B cell (primary cell): ENCODE measurements around the gene ITSN2. TPM values are rescaled to one million over a fixed set of nuclear protein-coding genes. Genes with fewer than 3 reads are reported as not detected.

Source experiments
- ATAC-seq: fragments of 200-7000 bp; cut with Tn5 transposase; one replicate; pipeline ENCODE4 v1.10.0; 2021; ENCODE audit warnings: low read depth, mild to moderate bottlenecking, moderate number of reproducible peaks, moderate library complexity
- CTCF ChIA-PET: fragments of 350-600 bp; sonication (Branson Sonifier 250); formaldehyde crosslinking; loops from one replicate; lab custom pipeline; 2021; ENCODE audit warnings: antibody characterized with exemption, inconsistent platforms; lab: Charles Lee
- POLR2A ChIA-PET: fragments of 350-600 bp; sonication (Branson Sonifier 250); formaldehyde crosslinking; loops from one replicate; lab custom pipeline; 2021; ENCODE audit warnings: antibody characterized with exemption; lab: Charles Lee
- DNase-seq: peaks from one replicate; pipeline ENCODE4 v3.0.0; 2013
- H2AFZ ChIP-seq: 2 replicates; pipeline ENCODE4 v1.6.1; 2012; ENCODE audit warnings: mild to moderate bottlenecking, low read depth, low read length; ENCODE audit not compliant: insufficient read depth, poor library complexity, severe bottlenecking
- H3K27ac ChIP-seq, 2 donors: 1 replicate in 1 of 2; 2 replicates in 1 of 2; pipeline ENCODE4 v1.5.1; 2012 to 2013; ENCODE audit warnings: low read length in 2 of 2, mild to moderate bottlenecking in 2 of 2, moderate library complexity in 1 of 2
- H3K27me3 ChIP-seq, 4 experiments: fragments of 200-600 bp in 1 of 4; sonication (generic) in 1 of 4; replicated peaks in 1 of 4; 1 replicate in 2 of 4; 2 replicates in 2 of 4; pipeline versions ENCODE4 v1.6.1 to v1.7.0; 2013 to 2016; ENCODE audit warnings: low read length in 3 of 4, mild to moderate bottlenecking in 2 of 4, mixed read lengths in 1 of 4, moderate library complexity in 1 of 4; ENCODE audit not compliant: insufficient read depth in 4 of 4, control insufficient read depth in 3 of 4; ENCODE audit errors: control extremely low read depth in 1 of 4
- H3K36me3 ChIP-seq, 2 experiments: replicated peaks in 1 of 2; 1 replicate in 1 of 2; 2 replicates in 1 of 2; pipeline versions ENCODE4 v1.6.1 to v1.7.1; 2013; ENCODE audit warnings: low read length in 1 of 2; ENCODE audit not compliant: insufficient read depth in 2 of 2, control insufficient read depth in 1 of 2; ENCODE audit errors: control extremely low read depth in 1 of 2, extremely low read depth in 1 of 2
- H3K4me1 ChIP-seq, 2 donors: fragments of 200-600 bp in 1 of 2; sonication (generic) in 1 of 2; 1 replicate in 1 of 2; 2 replicates in 1 of 2; pipeline versions ENCODE4 v1.5.1 to v1.6.1; 2013 to 2017; ENCODE audit warnings: low read length in 2 of 2; ENCODE audit not compliant: control insufficient read depth in 2 of 2, insufficient read depth in 2 of 2
- H3K4me2 ChIP-seq: replicated peaks from 2 replicates; pipeline ENCODE3; 2012; ENCODE audit warnings: mild to moderate bottlenecking, low read depth, low read length; ENCODE audit not compliant: poor library complexity, severe bottlenecking
- H3K4me3 ChIP-seq, 5 experiments: fragments of 200-600 bp in 1 of 5; sonication (generic) in 1 of 5; 1 replicate in 3 of 5; 2 replicates in 2 of 5; pipeline versions ENCODE4 v1.5.1 to v1.7.0; 2011 to 2016; ENCODE audit warnings: low read length in 4 of 5, mild to moderate bottlenecking in 4 of 5, low read depth in 2 of 5, control low read depth in 1 of 5, moderate library complexity in 1 of 5; ENCODE audit not compliant: insufficient read depth in 1 of 5; ENCODE audit errors: control extremely low read depth in 1 of 5, extremely low read depth in 1 of 5
- H3K79me2 ChIP-seq: fragments of 200-600 bp; sonication (generic); one replicate; pipeline ENCODE4 v1.6.0; 2016; ENCODE audit warnings: low read length; ENCODE audit not compliant: control insufficient read depth, insufficient read depth
- H3K9ac ChIP-seq: fragments of 200-600 bp; sonication (generic); 2 replicates; pipeline ENCODE4 v1.6.1; 2017; ENCODE audit warnings: mild to moderate bottlenecking, low read length, moderate library complexity
- H3K9me3 ChIP-seq, 3 donors: one replicate each; pipeline versions ENCODE4 v1.6.1 to v1.7.1; 2013; ENCODE audit warnings: low read length in 2 of 3; ENCODE audit not compliant: control insufficient read depth in 2 of 3, insufficient read depth in 1 of 3; ENCODE audit errors: control extremely low read depth in 1 of 3
- H4K20me1 ChIP-seq: 2 replicates; pipeline ENCODE4 v1.6.0; 2012; ENCODE audit warnings: mild to moderate bottlenecking, low read length; ENCODE audit not compliant: insufficient read depth, control insufficient read depth, poor library complexity, severe bottlenecking
- H3K27ac Mint-ChIP-seq: one replicate; pipeline ENCODE4 v1.8.0; 2021; ENCODE audit warnings: mixed read lengths
- H3K27me3 Mint-ChIP-seq: one replicate; pipeline ENCODE4 v1.8.0; 2021; ENCODE audit warnings: mixed read lengths
- H3K4me1 Mint-ChIP-seq: one replicate; pipeline ENCODE4 v1.8.0; 2021; ENCODE audit warnings: mixed read lengths
- H3K4me3 Mint-ChIP-seq: one replicate; pipeline ENCODE4 v1.8.0; 2021; ENCODE audit warnings: mixed read lengths
- H3K9me3 Mint-ChIP-seq: one replicate; pipeline ENCODE4 v1.8.0; 2022; ENCODE audit warnings: mixed read lengths; ENCODE audit not compliant: insufficient read depth
- CTCF ChIP-seq: fragments of 200-600 bp; IDR thresholded peaks from one replicate; pipeline ENCODE4 v1.8.0; 2022; ENCODE audit warnings: antibody characterized with exemption, mild to moderate bottlenecking
- EZH2 ChIP-seq: IDR thresholded peaks from 2 replicates; pipeline ENCODE4 v1.6.1; 2012; ENCODE audit warnings: borderline replicate concordance, low read depth, mild to moderate bottlenecking, moderate library complexity, low read length; ENCODE audit not compliant: insufficient read depth, poor library complexity, severe bottlenecking
- WGBS: methylation state at CpG from one replicate; pipeline ENCODE4 v1.1.5; 2013; ENCODE audit warnings: missing lambda C conversion rate; ENCODE audit not compliant: insufficient coverage; 5-methylcytosine and 5-hydroxymethylcytosine counted together
- intact Hi-C: fragments of 100-400 bp; cut with micrococcal nuclease; formaldehyde crosslinking; loops from one replicate; pipeline ENCODE4 v1.10.0; 2022
- polyA plus RNA-seq: library from polyadenylated mRNA; depleted of rRNA; stranded (reverse); fragments of >200 nt; gene quantifications from 2 replicates; pipeline ENCODE4 v1.2.3, GENCODE V29; 2012
- total RNA-seq, 2 donors: library from RNA; stranded (reverse); fragments of 120-200 nt in 1 of 2; gene quantifications; 1 replicate in 1 of 2; 2 replicates in 1 of 2; pipeline versions ENCODE4 v1.2.3 to v1.2.4, GENCODE V29; 2013 to 2022

Gene ITSN2
- total and polyA plus RNA-seq, 2 donors (not counting 1 experiment from before 2014, with no cell fraction given) = 107 to 200 TPM

DNA sequence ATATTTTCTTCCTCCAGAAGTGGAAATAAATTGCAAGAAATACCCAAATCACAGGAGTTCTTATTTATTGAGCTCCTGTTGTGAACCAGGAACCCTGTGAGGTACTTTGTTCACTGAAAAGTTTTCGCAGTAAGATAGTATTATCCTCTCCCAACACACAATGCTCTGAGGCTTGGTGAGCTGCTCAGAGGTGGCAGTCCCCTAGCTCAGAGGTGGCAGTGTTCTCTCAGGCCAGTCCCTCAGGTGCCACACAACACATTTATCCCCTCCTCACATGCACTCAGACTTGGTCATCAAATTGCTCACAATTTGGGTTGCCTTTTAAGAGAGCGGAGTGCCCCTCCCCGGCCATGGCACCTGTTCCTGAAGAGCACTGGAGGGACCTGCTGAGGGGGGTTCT lies 159.5 kb downstream of the ITSN2 start:
- CTCF ChIA-PET = interaction anchor here (0.5 kb wide), 1 partner anchor 310 kb away, joined by 5 read pairs; no protein-coding TSS in a partner anchor
- H3K4me1 ChIP-seq = no peaks in the 10 kb centered on the region
- no peak overlapping the region for H2AFZ ChIP-seq
- no peak overlapping the region for H3K27ac ChIP-seq
- no peak overlapping the region for H3K9ac ChIP-seq
- Mint-ChIP-seq H3K4me1 (no peaks in the 10 kb centered on the region), H3K9me3 (peaks cover 3% of the 10 kb centered on the region), H3K27me3 (no peaks in the 10 kb centered on the region), H3K4me3 (no peak overlapping the region), H3K27ac (no peak overlapping the region)
- no peak overlapping the region for H3K4me3 ChIP-seq
- DNase-seq (no peak), ATAC-seq (no peak)
- H4K20me1 ChIP-seq = no peaks in the 10 kb centered on the region
- peaks cover 2 to 40% of the 10 kb centered on the region in 2 experiments for H3K36me3 ChIP-seq
- intact Hi-C loops = no loop called here
- POLR2A ChIA-PET = no interaction called here
- WGBS = 100% methylated on average over 2 of the region's 3 CpGs
- peaks cover 0 to 6% (median 0%) of the 10 kb centered on the region in 3 donors for H3K9me3 ChIP-seq
- H3K27me3 ChIP-seq = no peaks in the 10 kb centered on the region
- H3K79me2 ChIP-seq = no peaks in the 10 kb centered on the region
- TF ChIP-seq CTCF (no peak), EZH2 (no peak)
- H3K4me2 ChIP-seq = no peak overlapping the region

DNA sequence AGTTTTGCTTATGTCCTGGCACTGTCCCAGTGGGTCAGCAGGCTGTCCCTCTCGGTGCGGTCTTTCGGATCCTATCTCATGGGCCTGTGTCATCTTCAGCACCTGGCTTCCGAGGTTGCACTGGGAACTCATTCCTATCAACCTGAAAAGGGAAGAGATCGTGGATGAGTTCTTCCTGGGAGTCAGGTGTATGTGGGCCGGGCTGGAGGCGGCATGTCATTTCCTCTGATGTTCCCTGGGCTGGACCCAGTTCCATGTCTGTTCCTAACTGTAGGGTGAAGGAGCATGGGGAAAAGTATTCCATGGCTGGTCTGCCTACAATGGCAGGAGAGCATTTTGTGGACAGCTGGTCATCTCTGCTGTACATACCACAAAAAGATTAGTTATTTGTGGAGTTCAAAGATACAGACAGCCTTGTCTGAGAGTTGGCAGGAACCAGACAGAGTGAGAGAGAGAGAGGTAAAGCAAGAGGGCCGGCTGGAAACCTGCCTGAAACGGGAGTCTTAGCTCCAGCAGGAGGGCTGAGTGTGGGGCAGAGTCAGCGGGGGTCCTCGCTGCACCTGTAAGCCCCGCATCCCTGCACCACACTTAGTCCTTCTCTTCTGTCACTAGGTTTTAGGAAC lies 160.3 kb downstream of the ITSN2 start:
- 96% methylated on average over 12 of the region's 12 CpGs for WGBS

More for the DNA sequence above, 160.3 kb downstream of the ITSN2 start:
- peaks cover 2 to 32% of the 10 kb centered on the region in 2 experiments for H3K36me3 ChIP-seq
- H3K27ac Mint-ChIP-seq = no peak overlapping the region
- no peak overlapping the region for H3K4me3 Mint-ChIP-seq
- no peak overlapping the region for H3K9ac ChIP-seq
- no peak overlapping the region for H3K4me2 ChIP-seq
- ChIA-PET CTCF (no interaction called here), POLR2A (no interaction called here)
- H3K9me3 Mint-ChIP-seq = peaks cover 3% of the 10 kb centered on the region
- peaks cover 0 to 6% (median 0%) of the 10 kb centered on the region in 3 donors for H3K9me3 ChIP-seq
- H3K27me3 ChIP-seq = no peaks in the 10 kb centered on the region
- H3K27me3 Mint-ChIP-seq = no peaks in the 10 kb centered on the region
- no peak overlapping the region for H3K4me3 ChIP-seq
- H4K20me1 ChIP-seq = no peaks in the 10 kb centered on the region
- no peaks in the 10 kb centered on the region for H3K4me1 Mint-ChIP-seq
- no peaks in the 10 kb centered on the region for H3K79me2 ChIP-seq
- no peak for DNase-seq
- TF ChIP-seq CTCF (no peak), EZH2 (no peak)
- no peak overlapping the region for H2AFZ ChIP-seq
- no peak overlapping the region for H3K27ac ChIP-seq
- ATAC-seq = no peak
- intact Hi-C loops = no loop called here
- no peaks in the 10 kb centered on the region for H3K4me1 ChIP-seq
